GM12892 (cell line): Measurements from ENCODE around the gene SPATA12.

ENCODE experiments used
- DNase-seq: peaks from one replicate; pipeline ENCODE4 v3.0.0; 2011; ENCODE audit not compliant: insufficient read length
- FAIRE-seq: peaks from 2 replicates; lab custom pipeline; 2011; peaks lifted over from hg19 to GRCh38; lab: Jason Lieb, UNC
- POLR2A ChIP-seq: IDR thresholded peaks from 2 replicates; pipeline ENCODE4 v1.6.1; 2011; ENCODE audit warnings: low read depth, low read length, control low read depth
- POLR2AphosphoS5 ChIP-seq: IDR thresholded peaks from 2 replicates; pipeline ENCODE4 v1.6.1; 2011; ENCODE audit warnings: low read depth, low read length, control low read depth
- TAF1 ChIP-seq: IDR thresholded peaks from 2 replicates; pipeline ENCODE4 v1.6.1; 2011; ENCODE audit warnings: low read depth, mild to moderate bottlenecking, control low read depth, low read length, borderline replicate concordance

Gene SPATA12

GRCh38 chr3:57031631-57032541 is 28.6 kb upstream of the SPATA12 start:
- no peak for TF ChIP-seq POLR2AphosphoS5
- no peak for TF ChIP-seq TAF1
- TF ChIP-seq POLR2A: no peak
- FAIRE-seq (peak; percentile 58), DNase-seq (no peak)

DNA sequence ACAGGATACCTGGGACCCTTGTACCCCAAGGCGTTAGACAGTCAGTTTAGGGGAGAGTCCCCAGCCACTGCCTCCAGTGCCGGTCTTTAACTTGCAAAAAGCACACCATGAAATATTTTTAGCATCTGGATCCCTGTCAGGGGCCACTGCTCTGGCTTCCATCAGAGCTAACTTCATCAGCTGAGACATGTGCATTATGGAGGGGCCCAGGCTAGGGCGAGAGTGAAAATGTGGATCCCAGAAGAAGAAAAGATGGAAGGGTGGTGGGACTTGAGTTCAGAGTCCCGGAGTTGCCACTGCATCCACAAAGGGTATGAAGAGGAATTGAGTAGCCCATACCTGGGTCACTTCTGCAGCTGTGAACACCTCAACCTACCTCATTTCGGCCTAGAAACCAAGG is 23.5 kb upstream of the SPATA12 start:
- no peak for DNase-seq

GRCh38 chr3:57038466-57039164 is 21.8 kb upstream of the SPATA12 start:
- DNase-seq (no peak), FAIRE-seq (no peak)
- no peak for TF ChIP-seq POLR2A
- no peak for TF ChIP-seq POLR2AphosphoS5
- TF ChIP-seq TAF1: no peak

More for the DNA sequence above, 23.5 kb upstream of the SPATA12 start:
- FAIRE-seq: no peak
- TF ChIP-seq POLR2AphosphoS5 (no peak), POLR2A (no peak), TAF1 (no peak)

GRCh38 chr3:57041674-57042073 is 18.8 kb upstream of the SPATA12 start:
- DNase-seq: no peak
- no peak for FAIRE-seq
- no peak for TF ChIP-seq POLR2A
- TF ChIP-seq POLR2AphosphoS5: no peak
- no peak for TF ChIP-seq TAF1

DNA sequence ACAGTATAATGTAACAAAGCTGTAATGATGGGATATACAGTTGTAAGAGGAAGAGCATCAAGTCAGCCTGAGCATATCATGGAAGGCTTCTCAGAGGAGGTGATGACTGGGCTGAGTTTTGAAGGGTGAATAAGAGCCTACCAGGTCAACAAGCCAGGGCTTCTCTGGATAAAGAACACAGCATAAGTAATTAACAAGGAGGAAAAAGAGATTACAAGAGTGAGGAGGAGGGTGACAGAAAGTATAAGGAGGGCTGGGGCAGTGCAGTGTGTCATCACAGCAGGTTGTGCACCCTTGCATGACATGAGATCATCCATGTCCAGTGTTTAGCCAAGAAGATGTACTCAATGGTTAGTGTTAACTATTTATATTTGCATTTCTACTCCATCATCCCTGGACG is 16.9 kb upstream of the SPATA12 start:
- TF ChIP-seq POLR2AphosphoS5 (no peak), TAF1 (no peak), POLR2A (no peak)
- no peak for DNase-seq
- no peak for FAIRE-seq

DNA sequence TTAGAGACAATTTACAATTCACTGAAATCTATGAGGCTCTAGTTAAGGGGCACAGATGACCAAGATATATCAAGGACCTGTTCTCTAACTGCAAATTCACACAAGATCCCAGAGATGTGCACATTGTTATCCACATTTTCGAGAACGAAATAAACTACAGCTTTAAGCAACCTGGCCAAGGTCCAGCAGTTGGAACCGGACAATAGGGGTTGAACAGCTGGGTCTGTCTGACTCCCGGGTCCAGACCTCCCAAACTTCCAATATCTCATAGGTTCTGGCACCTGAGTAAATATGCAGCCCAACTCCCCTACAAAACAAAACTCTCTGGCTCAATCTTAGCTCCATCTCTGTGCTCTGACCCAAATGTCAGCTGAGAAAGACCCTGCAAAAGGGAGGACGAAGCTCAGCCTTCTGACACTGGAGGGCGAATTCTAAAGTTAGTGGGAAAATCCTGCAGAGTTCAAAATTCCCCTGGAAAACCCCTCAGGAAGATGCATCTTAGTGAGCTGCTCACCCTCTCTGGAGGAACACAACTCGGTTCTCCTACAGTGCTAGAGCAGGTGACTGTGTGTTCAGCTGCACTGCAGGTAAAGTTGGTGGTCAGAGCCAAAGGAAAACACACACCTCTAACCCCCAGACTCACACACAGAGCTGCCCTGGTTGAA is 14.2 kb upstream of the SPATA12 start:
- DNase-seq (no peak), FAIRE-seq (no peak)
- no peak for TF ChIP-seq POLR2AphosphoS5
- TF ChIP-seq POLR2A: no peak
- no peak for TF ChIP-seq TAF1

DNA sequence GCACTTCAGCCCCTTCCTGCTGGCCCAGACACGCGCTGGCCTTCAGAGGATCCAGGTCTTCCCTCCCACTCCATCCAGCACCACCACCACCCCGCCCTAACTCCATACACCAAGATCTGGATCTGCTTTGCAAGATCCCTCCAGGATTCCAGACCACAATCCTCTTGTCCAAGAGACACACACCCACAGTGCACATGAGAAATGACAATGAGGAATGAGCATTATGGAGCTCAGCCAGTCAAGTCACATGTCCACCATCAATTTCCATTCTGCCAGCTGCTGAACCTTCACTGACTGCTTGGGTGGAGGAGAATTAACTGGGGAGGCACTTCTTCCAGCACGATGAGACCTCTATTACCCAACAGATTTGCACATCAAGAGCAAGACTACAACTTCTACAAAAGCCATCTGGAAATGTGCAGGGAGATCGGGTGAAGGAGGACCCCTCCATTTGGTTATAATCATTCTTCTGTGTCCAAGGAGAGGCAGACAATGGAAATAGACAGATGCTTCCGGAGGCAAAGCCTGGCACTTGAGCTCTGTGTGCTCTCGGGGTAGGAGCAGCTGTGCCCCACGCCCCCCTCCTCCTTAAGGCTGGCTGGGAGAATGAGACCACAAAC is 12.3 kb upstream of the SPATA12 start:
- DNase-seq (no peak), FAIRE-seq (no peak)
- no peak for TF ChIP-seq POLR2AphosphoS5
- TF ChIP-seq TAF1: no peak
- TF ChIP-seq POLR2A: no peak

DNA sequence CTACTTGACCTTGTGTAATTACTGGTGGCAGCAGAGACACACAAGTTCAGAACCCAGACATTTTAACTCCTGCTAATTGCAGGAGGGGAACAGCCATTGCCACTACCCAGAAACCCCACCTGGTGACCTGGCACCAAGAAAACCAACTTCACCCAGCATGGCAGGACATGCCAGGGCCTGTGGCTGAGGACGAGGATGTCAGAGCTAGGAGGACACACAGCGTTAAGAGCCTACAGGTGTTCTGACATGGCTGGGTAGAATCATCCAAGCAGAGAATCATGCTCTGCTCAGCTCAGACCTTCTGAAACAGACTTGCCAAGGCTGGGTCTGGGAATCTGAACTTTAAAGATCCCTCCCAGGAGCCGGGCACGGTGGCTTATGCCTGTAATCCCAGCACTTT is 11.7 kb upstream of the SPATA12 start:
- DNase-seq (no peak), FAIRE-seq (peak; percentile 30)
- no peak for TF ChIP-seq TAF1

GRCh38 chr3:57052662-57053061 is 7.8 kb upstream of the SPATA12 start:
- TF ChIP-seq POLR2A (no peak), TAF1 (no peak), POLR2AphosphoS5 (no peak)
- no peak for FAIRE-seq
- no peak for DNase-seq

GRCh38 chr3:57053122-57053521 is 7.3 kb upstream of the SPATA12 start:
- no peak for TF ChIP-seq TAF1
- TF ChIP-seq POLR2A: no peak
- no peak for TF ChIP-seq POLR2AphosphoS5
- FAIRE-seq: no peak
- no peak for DNase-seq

DNA sequence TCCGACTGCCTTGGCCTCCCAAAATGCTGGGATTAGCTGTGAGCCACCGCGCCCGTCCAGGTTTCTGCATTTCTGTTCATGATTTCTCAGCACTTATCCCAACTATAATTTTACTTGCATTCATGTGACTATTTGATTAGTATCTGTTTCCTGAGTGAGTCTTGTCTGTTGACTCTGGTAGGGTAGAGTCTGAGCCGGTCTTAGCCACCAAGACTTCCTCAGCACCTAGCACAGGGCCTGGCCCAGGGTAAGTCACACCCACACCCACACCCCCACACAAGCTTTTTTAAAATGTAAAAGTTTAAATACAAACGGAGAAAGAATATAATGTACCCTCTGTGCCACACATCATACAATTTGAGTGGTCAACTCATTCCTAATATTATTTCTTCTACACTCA is 3.1 kb upstream of the SPATA12 start:
- FAIRE-seq: no peak
- TF ChIP-seq TAF1 (no peak), POLR2A (no peak), POLR2AphosphoS5 (no peak)
- DNase-seq: no peak

DNA sequence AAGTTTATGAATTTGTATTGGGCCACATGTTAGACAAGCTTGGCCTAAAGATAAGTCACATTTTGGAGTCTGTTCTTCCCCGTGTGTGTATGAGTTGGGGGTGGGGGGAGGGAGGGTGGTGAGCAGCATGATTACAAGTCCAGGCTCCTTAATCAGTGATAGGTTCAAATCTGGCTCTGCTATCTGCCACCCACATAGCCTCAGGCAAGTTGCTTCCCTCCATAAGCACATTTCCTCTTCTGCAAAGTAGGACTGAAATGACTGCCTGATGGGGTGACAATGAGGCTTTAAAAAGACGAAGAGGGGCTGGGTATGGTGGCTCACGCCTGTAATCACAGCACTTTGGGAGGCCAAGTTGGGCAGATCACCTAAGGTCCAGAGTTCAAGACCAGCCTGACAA is 1.1 kb upstream of the SPATA12 start:
- no peak for TF ChIP-seq TAF1
- FAIRE-seq: no peak
- DNase-seq: no peak

GRCh38 chr3:57061556-57061955 is 1.1 kb downstream of the SPATA12 start:
- no peak for FAIRE-seq
- no peak for DNase-seq
- TF ChIP-seq TAF1 (no peak), POLR2AphosphoS5 (no peak), POLR2A (no peak)
